ENCODE measurements around the gene DEPDC5. TPM values are rescaled to one million over a fixed set of nuclear protein-coding genes. Genes with fewer than 3 reads are reported as not detected.
A peak's percentile ranks its signal among the peaks of the same experiment; 100 is the strongest.

DEPDC5 gene
- total RNA-seq, 1 donor, result 15.2 TPM

DNA sequence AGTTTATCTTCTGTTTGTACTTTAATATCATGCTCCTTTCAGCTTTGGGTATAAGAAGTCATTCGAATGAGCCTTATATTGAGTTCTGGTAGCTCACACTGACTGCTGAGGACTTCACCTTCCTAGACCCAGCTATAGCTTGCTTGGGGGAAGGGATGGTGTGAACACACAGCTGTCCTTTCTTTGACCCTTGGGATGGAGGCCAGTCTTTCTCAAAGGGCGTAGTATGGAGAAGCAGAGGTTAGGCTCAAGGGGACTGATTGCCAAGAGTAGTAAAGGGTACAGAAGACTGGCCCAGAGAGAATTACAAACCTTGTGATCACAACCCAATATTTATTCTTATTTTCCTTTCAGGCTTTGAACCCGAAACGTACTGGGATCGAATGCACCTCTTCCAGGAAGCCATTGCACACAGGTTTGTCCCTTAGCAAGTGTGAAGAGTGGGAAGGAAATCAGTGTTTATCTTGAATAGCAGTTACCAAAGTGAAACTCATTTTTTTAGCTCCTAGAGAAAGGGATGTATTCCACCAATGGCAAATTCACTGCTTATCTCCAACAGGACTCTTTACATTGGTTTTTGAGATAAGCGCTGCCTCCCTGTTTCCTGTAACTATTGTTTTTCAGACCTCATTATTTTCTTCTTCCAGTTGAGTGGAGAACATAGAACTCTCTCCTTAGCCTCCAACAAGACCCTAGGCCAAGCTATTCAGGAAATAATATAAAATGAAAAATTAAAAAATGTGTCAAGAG is 147.7 kb downstream of the DEPDC5 start:
- no peak for TF ChIP-seq CTCF (IDR thresholded peaks at IDR 0.05; ENCODE audit: extremely low read depth, low read depth, low read length)
- H3K27ac ChIP-seq (ENCODE audit: low read depth, low read length), result no peak overlapping the region
- H2AFZ ChIP-seq (ENCODE audit: low read length), result no peak overlapping the region
- H3K4me1 ChIP-seq (ENCODE audit: insufficient read depth, low read length), result no peaks in the 10 kb centered on the region
- H3K36me3 ChIP-seq (ENCODE audit: insufficient read depth, low read length), result peaks cover 5% of the 10 kb centered on the region
- DNase-seq (ENCODE audit: insufficient read length, low spot score, missing footprints), result peak; percentile 42
- H4K20me1 ChIP-seq (ENCODE audit: insufficient read depth, low read length), result no peaks in the 10 kb centered on the region
- H3K79me2 ChIP-seq (ENCODE audit: insufficient read depth, low read length), result no peaks in the 10 kb centered on the region
- no peak overlapping the region for H3K4me3 ChIP-seq (ENCODE audit: insufficient read depth, low read length)
- H3K27me3 ChIP-seq (ENCODE audit: insufficient read depth, low read length), result no peaks in the 10 kb centered on the region
- no peak overlapping the region for H3K4me2 ChIP-seq (ENCODE audit: insufficient read depth, low read length)
- no peaks in the 10 kb centered on the region for H3K9me3 ChIP-seq (ENCODE audit: low read depth, low read length)

DNA sequence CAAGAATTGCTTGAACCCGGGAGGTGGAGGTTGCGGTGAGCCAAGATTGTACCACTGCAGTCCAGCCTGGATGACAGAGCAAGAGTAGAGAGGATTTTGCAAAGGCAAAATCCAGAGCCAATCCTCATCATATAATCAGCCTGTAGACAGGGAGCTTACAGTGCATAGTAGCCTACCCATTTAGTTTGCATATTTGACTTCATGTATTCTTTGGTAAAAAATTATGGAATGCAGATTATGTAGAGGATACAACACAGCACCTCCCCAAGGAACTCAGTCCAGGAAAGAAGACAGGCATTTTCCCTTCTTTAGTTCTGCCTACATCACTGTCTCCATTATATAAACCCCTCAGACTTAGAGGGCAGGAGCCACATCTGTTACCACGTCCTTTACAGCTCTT is 150.8 kb downstream of the DEPDC5 start:
- Histone ChIP-seq H3K27ac (ENCODE audit: low read depth, low read length) (no peak overlapping the region), H2AFZ (ENCODE audit: low read length) (no peak overlapping the region), H3K36me3 (ENCODE audit: insufficient read depth, low read length) (peaks cover 5% of the 10 kb centered on the region), H3K27me3 (ENCODE audit: insufficient read depth, low read length) (no peaks in the 10 kb centered on the region), H3K4me3 (ENCODE audit: insufficient read depth, low read length) (no peak overlapping the region), H3K79me2 (ENCODE audit: insufficient read depth, low read length) (no peaks in the 10 kb centered on the region), H4K20me1 (ENCODE audit: insufficient read depth, low read length) (no peaks in the 10 kb centered on the region), H3K4me1 (ENCODE audit: insufficient read depth, low read length) (no peaks in the 10 kb centered on the region), H3K9me3 (ENCODE audit: low read depth, low read length) (no peaks in the 10 kb centered on the region), H3K4me2 (ENCODE audit: insufficient read depth, low read length) (no peak overlapping the region)
- no peak for TF ChIP-seq CTCF (IDR thresholded peaks at IDR 0.05; ENCODE audit: extremely low read depth, low read depth, low read length)
- no peak for DNase-seq (ENCODE audit: insufficient read length, low spot score, missing footprints)

DNA sequence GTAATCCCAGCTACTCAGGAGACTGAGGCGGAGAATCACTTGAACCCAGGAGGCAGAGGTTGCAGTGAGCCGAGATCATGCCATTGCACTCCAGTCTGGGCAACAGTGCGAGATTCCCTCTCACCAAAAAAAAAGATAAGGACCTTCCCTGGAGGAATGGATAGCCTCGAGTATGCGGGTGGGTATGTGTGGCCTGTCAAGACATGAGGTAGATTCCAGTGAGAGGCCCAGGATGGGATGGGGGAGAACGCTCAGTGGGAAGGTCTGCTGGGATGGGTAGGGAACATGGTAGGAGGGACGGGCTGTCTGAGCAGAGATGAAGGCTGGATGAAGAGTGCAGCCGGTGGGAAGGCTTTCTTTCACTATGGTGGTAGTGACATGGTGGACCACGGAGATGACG is 151.5 kb downstream of the DEPDC5 start:
- H3K36me3 ChIP-seq (ENCODE audit: insufficient read depth, low read length), result peaks cover 5% of the 10 kb centered on the region
- no peak overlapping the region for H2AFZ ChIP-seq (ENCODE audit: low read length)
- H3K4me3 ChIP-seq (ENCODE audit: insufficient read depth, low read length), result no peak overlapping the region
- TF ChIP-seq CTCF (IDR thresholded peaks at IDR 0.05; ENCODE audit: extremely low read depth, low read depth, low read length), result no peak
- no peaks in the 10 kb centered on the region for H3K27me3 ChIP-seq (ENCODE audit: insufficient read depth, low read length)
- no peak overlapping the region for H3K27ac ChIP-seq (ENCODE audit: low read depth, low read length)
- H4K20me1 ChIP-seq (ENCODE audit: insufficient read depth, low read length), result no peaks in the 10 kb centered on the region
- H3K9me3 ChIP-seq (ENCODE audit: low read depth, low read length), result no peaks in the 10 kb centered on the region
- H3K4me2 ChIP-seq (ENCODE audit: insufficient read depth, low read length), result no peak overlapping the region
- DNase-seq (ENCODE audit: insufficient read length, low spot score, missing footprints), result no peak
- H3K79me2 ChIP-seq (ENCODE audit: insufficient read depth, low read length), result no peaks in the 10 kb centered on the region
- H3K4me1 ChIP-seq (ENCODE audit: insufficient read depth, low read length), result no peaks in the 10 kb centered on the region

GRCh38 chr22:31906086-31906485 is 152.3 kb downstream of the DEPDC5 start:
- Histone ChIP-seq H2AFZ (ENCODE audit: low read length) (no peak overlapping the region), H3K27ac (ENCODE audit: low read depth, low read length) (no peak overlapping the region), H3K27me3 (ENCODE audit: insufficient read depth, low read length) (no peaks in the 10 kb centered on the region), H3K36me3 (ENCODE audit: insufficient read depth, low read length) (peaks cover 5% of the 10 kb centered on the region), H3K4me3 (ENCODE audit: insufficient read depth, low read length) (no peak overlapping the region), H3K9me3 (ENCODE audit: low read depth, low read length) (no peaks in the 10 kb centered on the region), H3K79me2 (ENCODE audit: insufficient read depth, low read length) (no peaks in the 10 kb centered on the region), H3K4me2 (ENCODE audit: insufficient read depth, low read length) (no peak overlapping the region), H4K20me1 (ENCODE audit: insufficient read depth, low read length) (no peaks in the 10 kb centered on the region), H3K4me1 (ENCODE audit: insufficient read depth, low read length) (no peaks in the 10 kb centered on the region)
- no peak for DNase-seq (ENCODE audit: insufficient read length, low spot score, missing footprints)
- no peak for TF ChIP-seq CTCF (IDR thresholded peaks at IDR 0.05; ENCODE audit: extremely low read depth, low read depth, low read length)

Data from osteoblast (primary cell).